GM12873 (cell line): Measurements from ENCODE around the gene BPI.

Experiments
- CTCF ChIP-seq: IDR thresholded peaks from 2 replicates; pipeline ENCODE4 v1.5.1; 2012; ENCODE audit warnings: low read depth, mild to moderate bottlenecking, moderate library complexity, low read length, control low read depth; ENCODE audit not compliant: insufficient read depth; ENCODE audit errors: missing control alignments

The BPI gene

GRCh38 chr20:38291966-38292365, 12.0 kb upstream of the BPI start:
- TF ChIP-seq CTCF, result no peak

GRCh38 chr20:38293491-38294065, 10.4 kb upstream of the BPI start:
- TF ChIP-seq CTCF, result no peak

GRCh38 chr20:38294076-38294591, 9.8 kb upstream of the BPI start:
- no peak for TF ChIP-seq CTCF

GRCh38 chr20:38295811-38296210, 8.1 kb upstream of the BPI start:
- no peak for TF ChIP-seq CTCF

GRCh38 chr20:38296433-38296832, 7.5 kb upstream of the BPI start:
- no peak for TF ChIP-seq CTCF

- no peak for TF ChIP-seq CTCF
Observed at GRCh38 chr20:38297916-38298674, 5.9 kb upstream of the BPI start.

- no peak for TF ChIP-seq CTCF
Observed at GRCh38 chr20:38298768-38299288, 5.1 kb upstream of the BPI start.
